Measurements from ENCODE around the gene PRKAG2.

Gene PRKAG2

GRCh38 chr7:151682831-151683614 lies 193.9 kb downstream of the PRKAG2 start:
- DNase-seq (ENCODE audit: low read depth): no peak
- no peak for TF ChIP-seq MYC (IDR thresholded peaks at IDR 0.05; ENCODE audit: low read depth, low read length)
- no peak for TF ChIP-seq CTCF (IDR thresholded peaks at IDR 0.05; ENCODE audit: low read depth, low read length)
- H3K4me3 ChIP-seq (ENCODE audit: low read depth, low read length): no peak overlapping the region

GRCh38 chr7:151681726-151682125 lies 195.2 kb downstream of the PRKAG2 start:
- no peak overlapping the region for H3K4me3 ChIP-seq (ENCODE audit: low read depth, low read length)
- no peak for TF ChIP-seq MYC (IDR thresholded peaks at IDR 0.05; ENCODE audit: low read depth, low read length)
- TF ChIP-seq MAX (IDR thresholded peaks at IDR 0.05; ENCODE audit: low read depth, low read length): no peak
- no peak for TF ChIP-seq POLR2A (IDR thresholded peaks at IDR 0.05; ENCODE audit: extremely low read depth, insufficient read length)
- no peak for TF ChIP-seq CTCF (IDR thresholded peaks at IDR 0.05; ENCODE audit: low read depth, low read length)
- no peak for DNase-seq (ENCODE audit: low read depth)

- DNase-seq (ENCODE audit: low read depth): peak; percentile 40
- no peak overlapping the region for H3K4me3 ChIP-seq (ENCODE audit: low read depth, low read length)
- TF ChIP-seq MAX (IDR thresholded peaks at IDR 0.05; ENCODE audit: low read depth, low read length) (no peak), MYC (IDR thresholded peaks at IDR 0.05; ENCODE audit: low read depth, low read length) (no peak), CTCF (IDR thresholded peaks at IDR 0.05; ENCODE audit: low read depth, low read length) (no peak), POLR2A (IDR thresholded peaks at IDR 0.05; ENCODE audit: extremely low read depth, insufficient read length) (no peak)
Observed at GRCh38 chr7:151680810-151681209, 196.1 kb downstream of the PRKAG2 start.

- no peak overlapping the region for H3K4me3 ChIP-seq (ENCODE audit: low read depth, low read length)
- no peak for TF ChIP-seq CTCF (IDR thresholded peaks at IDR 0.05; ENCODE audit: low read depth, low read length)
- no peak for TF ChIP-seq MAX (IDR thresholded peaks at IDR 0.05; ENCODE audit: low read depth, low read length)
- no peak for TF ChIP-seq POLR2A (IDR thresholded peaks at IDR 0.05; ENCODE audit: extremely low read depth, insufficient read length)
- no peak for TF ChIP-seq MYC (IDR thresholded peaks at IDR 0.05; ENCODE audit: low read depth, low read length)
- DNase-seq (ENCODE audit: low read depth): no peak
Observed at GRCh38 chr7:151679881-151680612, 196.9 kb downstream of the PRKAG2 start.

GRCh38 chr7:151679071-151679708 lies 197.7 kb downstream of the PRKAG2 start:
- TF ChIP-seq MYC (IDR thresholded peaks at IDR 0.05; ENCODE audit: low read depth, low read length) (no peak), MAX (IDR thresholded peaks at IDR 0.05; ENCODE audit: low read depth, low read length) (no peak), POLR2A (IDR thresholded peaks at IDR 0.05; ENCODE audit: extremely low read depth, insufficient read length) (no peak)
- DNase-seq (ENCODE audit: low read depth): no peak
- H3K4me3 ChIP-seq (ENCODE audit: low read depth, low read length): no peak overlapping the region

- no peak for TF ChIP-seq MAX (IDR thresholded peaks at IDR 0.05; ENCODE audit: low read depth, low read length)
Observed at GRCh38 chr7:151678227-151678604, 198.7 kb downstream of the PRKAG2 start.

More at GRCh38 chr7:151678227-151678604, 198.7 kb downstream of the PRKAG2 start:
- DNase-seq (ENCODE audit: low read depth): no peak
- H3K4me3 ChIP-seq (ENCODE audit: low read depth, low read length): no peak overlapping the region

All from NB4 (cell line).